ENCODE results near the gene SSX7. TPM values are rescaled to one million over a fixed set of nuclear protein-coding genes. Genes with fewer than 3 reads are reported as not detected.
"Not testable (repeated sequence)": the region's sequence is repeated elsewhere in the genome, so short reads cannot be mapped to it uniquely, and the experiment has no call there.

SSX7 gene
- total and polyA plus RNA-seq, 2 of the 4 experiments (the other 2 are of a cell fraction): not detected

DNA sequence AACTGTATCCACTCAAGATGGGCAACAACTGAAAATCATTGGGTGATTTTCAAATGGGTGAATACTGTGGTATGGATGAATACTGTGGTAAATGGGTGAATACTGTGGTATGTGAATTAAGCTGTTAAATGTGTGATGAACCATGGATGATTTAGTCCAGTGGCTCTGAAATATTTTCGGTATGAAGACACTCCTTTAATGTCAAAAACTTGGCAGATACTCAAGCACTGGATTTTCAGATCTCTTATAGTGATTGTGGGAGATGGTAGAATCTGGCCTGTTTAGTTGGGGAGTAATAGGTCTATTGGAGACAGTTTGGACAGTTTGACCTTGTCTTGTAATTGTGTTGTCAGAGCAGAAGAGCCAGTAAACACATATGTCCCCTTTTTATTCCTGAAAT, 45.7 kb downstream of the SSX7 start:
- no TSS peak for BruUV-seq (replicated peaks)
- POLR2A ChIA-PET (ENCODE audit: unreplicated experiment): no interaction called here

GRCh38 chrX:52603151-52603550, 51.5 kb downstream of the SSX7 start:
- CTCF ChIA-PET: not testable (repeated sequence)

More for the DNA sequence above, 45.7 kb downstream of the SSX7 start:
- H2AK5ac ChIP-seq (ENCODE audit: low read depth, low read length): no peak overlapping the region
- CTCF ChIA-PET: no interaction called here
- no peak overlapping the region for H2BK20ac ChIP-seq (ENCODE audit: low read depth, low read length)
- in situ Hi-C loops (cut with MboI; ENCODE audit: low sequenced_read_pairs) (no loop called here), dilution Hi-C loops (cut with HindIII; ENCODE audit: low sequenced_read_pairs, unreplicated experiment) (no loop called here), intact Hi-C loops (cut with micrococcal nuclease) (no loop called here)
- H3K9me1 ChIP-seq (ENCODE audit: insufficient read depth, low read length): no peaks in the 10 kb centered on the region
- H2BK120ac ChIP-seq (ENCODE audit: low read depth, low read length): no peak overlapping the region
- H3K9ac ChIP-seq (ENCODE audit: low read depth, low read length): no peak overlapping the region
- no peaks in the 10 kb centered on the region for H3K4me1 ChIP-seq (ENCODE audit: control insufficient read depth, insufficient read depth, low read length)
- WGBS, 2 experiments (ENCODE audit: extremely low coverage in 2 of 2, insufficient read length in 1 of 2): no CpG with 5 or more reads among the region's 1 CpG
- no peaks in the 10 kb centered on the region for H3K36me3 ChIP-seq (ENCODE audit: control insufficient read depth, insufficient read depth, low read length)
- H3K27me3 ChIP-seq (ENCODE audit: control insufficient read depth, insufficient read depth, low read length): peaks cover 7% of the 10 kb centered on the region; the same call in 1 of the 2 replicates
- ATAC-seq (ENCODE audit: low read depth) (no peak), DNase-seq (no peak)
- no peak overlapping the region for H3K27ac ChIP-seq (ENCODE audit: insufficient read depth, low read length)
- no peak overlapping the region for H2AFZ ChIP-seq (replicated peaks; ENCODE audit: low read length, poor library complexity)
- no peak overlapping the region for H3K4me3 ChIP-seq (ENCODE audit: insufficient read depth, low read depth, low read length)
- H3K9me3 ChIP-seq (ENCODE audit: control insufficient read depth, insufficient read depth, low read length): no peaks in the 10 kb centered on the region
- H4K91ac ChIP-seq (ENCODE audit: insufficient read depth, low read depth, low read length): no peak overlapping the region
- no peak overlapping the region for H2BK5ac ChIP-seq (ENCODE audit: low read depth, low read length, poor library complexity, severe bottlenecking)
- no peak overlapping the region for H2AK9ac ChIP-seq (replicated peaks; ENCODE audit: low read depth, low read length, poor library complexity)
- H3K14ac ChIP-seq (replicated peaks; ENCODE audit: low read depth, low read length): no peak overlapping the region
- no peak overlapping the region for H3K23ac ChIP-seq (ENCODE audit: low read depth, low read length)
- H4K5ac ChIP-seq (ENCODE audit: low read depth, low read length): no peak overlapping the region
- no peak overlapping the region for H3K4ac ChIP-seq (ENCODE audit: low read depth, low read length)
- no peak overlapping the region for H3K4me2 ChIP-seq (ENCODE audit: low read depth, low read length)
- no peak overlapping the region for H3K56ac ChIP-seq (ENCODE audit: extremely low read depth, insufficient read depth, low read length)
- no peaks in the 10 kb centered on the region for H3K79me1 ChIP-seq (ENCODE audit: low read depth in 1 of 2, low read length in 2 of 2)
- TF ChIP-seq CEBPB (IDR thresholded peaks at IDR 0.05; ENCODE audit: low read depth, low read length): no peak
- H4K8ac ChIP-seq (ENCODE audit: low read depth in 2 of 2, low read length in 2 of 2): no peak overlapping the region
- no peak overlapping the region for H3K18ac ChIP-seq (ENCODE audit: low read depth, low read length)
- H2BK15ac ChIP-seq (ENCODE audit: low read depth, low read length): no peak overlapping the region
- H4K20me1 ChIP-seq (ENCODE audit: insufficient read depth, low read length): no peaks in the 10 kb centered on the region

More at GRCh38 chrX:52603151-52603550, 51.5 kb downstream of the SSX7 start:
- dilution Hi-C loops (cut with HindIII; ENCODE audit: low sequenced_read_pairs, unreplicated experiment); H3K79me1 ChIP-seq (ENCODE audit: low read depth in 1 of 2, low read length in 2 of 2); H4K8ac ChIP-seq (ENCODE audit: low read depth in 2 of 2, low read length in 2 of 2); H3K9me3 ChIP-seq (ENCODE audit: control insufficient read depth, insufficient read depth, low read length); H2BK120ac ChIP-seq (ENCODE audit: low read depth, low read length); intact Hi-C loops (cut with micrococcal nuclease); DNase-seq; ATAC-seq (ENCODE audit: low read depth); H2BK5ac ChIP-seq (ENCODE audit: low read depth, low read length, poor library complexity, severe bottlenecking); H3K4me3 ChIP-seq (ENCODE audit: insufficient read depth, low read depth, low read length); H3K4me2 ChIP-seq (ENCODE audit: low read depth, low read length); H3K27me3 ChIP-seq (ENCODE audit: control insufficient read depth, insufficient read depth, low read length); H3K36me3 ChIP-seq (ENCODE audit: control insufficient read depth, insufficient read depth, low read length); H2AK9ac ChIP-seq (replicated peaks; ENCODE audit: low read depth, low read length, poor library complexity); H3K18ac ChIP-seq (ENCODE audit: low read depth, low read length); H2AFZ ChIP-seq (replicated peaks; ENCODE audit: low read length, poor library complexity); POLR2A ChIA-PET (ENCODE audit: unreplicated experiment); H4K20me1 ChIP-seq (ENCODE audit: insufficient read depth, low read length); H2AK5ac ChIP-seq (ENCODE audit: low read depth, low read length); H3K14ac ChIP-seq (replicated peaks; ENCODE audit: low read depth, low read length); H4K5ac ChIP-seq (ENCODE audit: low read depth, low read length); H4K91ac ChIP-seq (ENCODE audit: insufficient read depth, low read depth, low read length); H3K27ac ChIP-seq (ENCODE audit: insufficient read depth, low read length); H3K4ac ChIP-seq (ENCODE audit: low read depth, low read length); H3K4me1 ChIP-seq (ENCODE audit: control insufficient read depth, insufficient read depth, low read length); H3K56ac ChIP-seq (ENCODE audit: extremely low read depth, insufficient read depth, low read length); BruUV-seq (replicated peaks); in situ Hi-C loops (cut with MboI; ENCODE audit: low sequenced_read_pairs); H3K9me1 ChIP-seq (ENCODE audit: insufficient read depth, low read length); H3K23ac ChIP-seq (ENCODE audit: low read depth, low read length); H3K9ac ChIP-seq (ENCODE audit: low read depth, low read length); H2BK20ac ChIP-seq (ENCODE audit: low read depth, low read length); H2BK15ac ChIP-seq (ENCODE audit: low read depth, low read length): not testable (repeated sequence)
- WGBS, 2 experiments (ENCODE audit: extremely low coverage in 2 of 2, insufficient read length in 1 of 2): 60% methylated on average over 1 of the region's 8 CpGs; no CpG with 5 or more reads in 1 of the 2 experiments

All from IMR-90 (cell line).